Right lobe of liver (tissue), 6 donors: ENCODE measurements around the gene PAFAH2. TPM values are rescaled to one million over a fixed set of nuclear protein-coding genes. Genes with fewer than 3 reads are reported as not detected.
A peak's percentile ranks its signal among the peaks of the same experiment; 100 is the strongest.

Experiments used
- ATAC-seq, 4 donors: fragments of 200-7000 bp; cut with Tn5 transposase; one replicate each; pipeline ENCODE4 v1.9.1; 2020; ENCODE audit warnings: mild to moderate bottlenecking in 4 of 4, moderate library complexity in 4 of 4
- DNase-seq, 3 donors: peaks; one replicate each; pipeline ENCODE4 v3.0.0-alpha.2; 2020
- H3K27ac ChIP-seq, 3 donors: fragments of 200-600 bp; one replicate each; pipeline ENCODE4 v1.8.0; 2022
- H3K27me3 ChIP-seq, 2 donors: fragments of 200-600 bp; one replicate each; pipeline ENCODE4 v1.8.0; 2022
- H3K36me3 ChIP-seq, 4 donors: fragments of 200-600 bp; sonication (generic) in 1 of 4; one replicate each; pipeline versions ENCODE4 v1.5.1 to v1.8.0; 2017 to 2022; ENCODE audit warnings: control low read depth in 1 of 4
- H3K4me1 ChIP-seq, 4 donors: fragments of 200-600 bp; sonication (generic) in 1 of 4; one replicate each; pipeline versions ENCODE4 v1.5.1 to v1.8.0; 2017 to 2022; ENCODE audit warnings: control low read depth in 1 of 4
- H3K4me3 ChIP-seq, 3 donors: fragments of 200-600 bp; one replicate each; pipeline ENCODE4 v1.8.0; 2022
- H3K9me3 ChIP-seq, 4 donors: fragments of 200-600 bp; sonication (generic) in 1 of 4; one replicate each; pipeline versions ENCODE4 v1.5.1 to v1.8.0; 2017 to 2022; ENCODE audit warnings: control low read depth in 1 of 4
- POLR2A ChIP-seq: fragments of 450-650 bp; IDR thresholded peaks from one replicate; pipeline ENCODE4 v1.6.1; 2017; ENCODE audit warnings: antibody characterized with exemption, mild to moderate bottlenecking
- WGBS: methylation state at CpG from one replicate; pipeline ENCODE4 v1.1.6; 2018; ENCODE audit warnings: low coverage, low lambda C conversion rate; ENCODE audit not compliant: insufficient coverage; ENCODE audit errors: missing lambda C conversion rate; 5-methylcytosine and 5-hydroxymethylcytosine counted together
- intact Hi-C, 2 donors: fragments of 100-400 bp; cut with DNase I; formaldehyde crosslinking; loops; one replicate each; pipeline versions ENCODE4 v1.11.2 to v1.14.1; 2022
- total RNA-seq, 6 experiments: library from RNA; depleted of rRNA in 2 of 6; stranded (reverse); fragments of >200 nt in 2 of 6; fragmentation: NEBNext Ultra II Directional in 3 of 6; extraction: Animal tissue kit (Norgen Biotek cat#: 25700) in 3 of 6; gene quantifications; one replicate each; pipeline versions ENCODE4 v1.1.0 to v1.2.4, GENCODE V29; 2016 to 2023
- TF ChIP-seq, protein P1 (sequence below), 4 donors: fragments of 200-600 bp in 3 of 4; fragments of 450-650 bp in 1 of 4; IDR thresholded peaks; one replicate each; pipeline versions ENCODE4 v1.5.1 to v1.8.0; 2016 to 2022; ENCODE audit warnings: antibody characterized with exemption in 4 of 4, mild to moderate bottlenecking in 2 of 4
- donor health status: DM: no; HTN: yes; CAD: no.
- donor health status: DM: no; HTN: no; CAD: no.
- donor health status: DM: no; HTN: no; CAD: no.
- donor health status: DM: no; HTN: yes; CAD: no.
- donor health status: DM: no; HTN: yes; CAD: no.

PAFAH2 gene
- total RNA-seq, 6 experiments from 2014 or later = 13.2 to 25.2 (median 18.6) TPM

DNA sequence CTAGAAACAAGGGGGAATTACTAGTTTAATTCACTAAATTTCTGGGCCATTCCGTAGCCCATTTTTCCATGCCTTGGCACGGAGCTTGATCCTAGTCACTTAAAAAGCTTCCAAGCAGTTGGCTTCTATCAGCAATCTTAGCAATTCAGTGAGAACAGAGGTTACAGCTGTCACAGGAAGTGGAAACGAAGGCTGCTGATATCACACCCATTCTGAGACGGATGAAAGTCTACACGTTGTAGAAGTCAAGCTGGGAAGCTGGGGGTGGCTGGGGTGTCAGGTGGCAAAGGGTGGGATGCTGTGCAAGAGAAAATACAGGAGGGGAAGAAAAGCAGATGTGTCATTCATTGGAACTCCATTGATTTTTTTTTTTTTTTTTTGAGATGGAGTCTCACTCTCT, 79.9 kb downstream of the PAFAH2 start:
- no peak for TF ChIP-seq POLR2A
- TF ChIP-seq, protein P1, sequence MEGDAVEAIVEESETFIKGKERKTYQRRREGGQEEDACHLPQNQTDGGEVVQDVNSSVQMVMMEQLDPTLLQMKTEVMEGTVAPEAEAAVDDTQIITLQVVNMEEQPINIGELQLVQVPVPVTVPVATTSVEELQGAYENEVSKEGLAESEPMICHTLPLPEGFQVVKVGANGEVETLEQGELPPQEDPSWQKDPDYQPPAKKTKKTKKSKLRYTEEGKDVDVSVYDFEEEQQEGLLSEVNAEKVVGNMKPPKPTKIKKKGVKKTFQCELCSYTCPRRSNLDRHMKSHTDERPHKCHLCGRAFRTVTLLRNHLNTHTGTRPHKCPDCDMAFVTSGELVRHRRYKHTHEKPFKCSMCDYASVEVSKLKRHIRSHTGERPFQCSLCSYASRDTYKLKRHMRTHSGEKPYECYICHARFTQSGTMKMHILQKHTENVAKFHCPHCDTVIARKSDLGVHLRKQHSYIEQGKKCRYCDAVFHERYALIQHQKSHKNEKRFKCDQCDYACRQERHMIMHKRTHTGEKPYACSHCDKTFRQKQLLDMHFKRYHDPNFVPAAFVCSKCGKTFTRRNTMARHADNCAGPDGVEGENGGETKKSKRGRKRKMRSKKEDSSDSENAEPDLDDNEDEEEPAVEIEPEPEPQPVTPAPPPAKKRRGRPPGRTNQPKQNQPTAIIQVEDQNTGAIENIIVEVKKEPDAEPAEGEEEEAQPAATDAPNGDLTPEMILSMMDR (IDR thresholded peaks at IDR 0.05) = no peak
- Histone ChIP-seq H3K27ac (no peak overlapping the region), H3K27me3 (peaks cover 0 to 9% of the 10 kb centered on the region in 2 donors), H3K36me3 (no peaks in the 10 kb centered on the region), H3K9me3 (no peaks in the 10 kb centered on the region), H3K4me3 (no peak overlapping the region), H3K4me1 (peaks cover 0 to 7% (median 2%) of the 10 kb centered on the region in 4 donors)
- intact Hi-C loops = no loop called here
- 55% methylated on average over 5 of the region's 5 CpGs for WGBS
- DNase-seq = no peak
- peak in 3 of 4 donors; percentile 29 to 48 (median 32) for ATAC-seq

- H3K27ac ChIP-seq = no peak overlapping the region
- intact Hi-C loops = no loop called here
- ATAC-seq = no peak
- no peaks in the 10 kb centered on the region for H3K9me3 ChIP-seq
- H3K36me3 ChIP-seq = no peaks in the 10 kb centered on the region
- H3K27me3 ChIP-seq = no peaks in the 10 kb centered on the region
- no peak for DNase-seq
- no peaks in the 10 kb centered on the region for H3K4me1 ChIP-seq
- 100% methylated on average over 1 of the region's 2 CpGs for WGBS
- TF ChIP-seq, protein P1 (IDR thresholded peaks at IDR 0.05) = no peak
- no peak for TF ChIP-seq POLR2A
- no peak overlapping the region for H3K4me3 ChIP-seq
Measured at GRCh38 chr1:25916460-25916859, 81.4 kb downstream of the PAFAH2 start.

- Histone ChIP-seq H3K27me3 (no peaks in the 10 kb centered on the region), H3K4me1 (no peaks in the 10 kb centered on the region), H3K36me3 (no peaks in the 10 kb centered on the region), H3K27ac (no peak overlapping the region), H3K4me3 (no peak overlapping the region), H3K9me3 (no peaks in the 10 kb centered on the region)
- WGBS = 90% methylated on average over 2 of the region's 3 CpGs
- no peak for TF ChIP-seq POLR2A
- TF ChIP-seq, protein P1 (IDR thresholded peaks at IDR 0.05) = no peak
- ATAC-seq (no peak), DNase-seq (no peak)
- intact Hi-C loops = no loop called here
Measured at GRCh38 chr1:25914074-25914995, 83.5 kb downstream of the PAFAH2 start.

DNA sequence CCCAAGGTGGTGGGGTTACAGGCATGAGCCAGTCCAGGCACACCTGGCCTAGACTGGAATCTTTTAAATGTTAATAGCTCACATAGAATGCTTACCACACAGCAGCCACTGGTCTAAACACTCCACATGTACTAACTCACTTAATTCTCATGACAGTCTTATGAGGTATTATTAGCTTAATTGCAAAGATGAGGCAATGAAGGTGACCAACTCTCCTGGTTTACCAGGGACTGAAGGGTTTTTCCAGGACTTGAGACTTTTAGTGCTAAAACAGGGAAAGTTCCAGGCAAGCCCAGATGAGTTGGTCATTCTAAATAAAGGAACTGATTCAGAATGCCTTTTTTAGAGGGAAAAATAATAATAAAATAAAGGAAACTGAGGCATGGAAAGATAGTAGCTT, 84.7 kb downstream of the PAFAH2 start:
- Histone ChIP-seq H3K4me1 (no peaks in the 10 kb centered on the region), H3K36me3 (no peaks in the 10 kb centered on the region)

More for the DNA sequence above, 84.7 kb downstream of the PAFAH2 start:
- Histone ChIP-seq H3K9me3 (no peaks in the 10 kb centered on the region), H3K27me3 (no peaks in the 10 kb centered on the region), H3K4me3 (no peak overlapping the region), H3K27ac (no peak overlapping the region)
- TF ChIP-seq, protein P1 (IDR thresholded peaks at IDR 0.05) = no peak
- TF ChIP-seq POLR2A = no peak
- ATAC-seq = no peak
- intact Hi-C loops = no loop called here
- DNase-seq = no peak
